Ovary (tissue), 9 donors: ENCODE data around the gene EVA1A. TPM values are rescaled to one million over a fixed set of nuclear protein-coding genes. Genes with fewer than 3 reads are reported as not detected.

ENCODE experiments used
- DNase-seq, 5 donors: peaks; one replicate each; pipeline ENCODE4 v3.0.0-alpha.2; 2019 to 2020
- H3K27ac ChIP-seq, 2 donors: fragments of 200-600 bp; one replicate each; pipeline versions ENCODE4 v1.5.1 to v1.8.0; 2019 to 2022
- H3K27me3 ChIP-seq: fragments of 200-600 bp; one replicate; pipeline ENCODE4 v1.8.0; 2022
- H3K36me3 ChIP-seq: fragments of 200-600 bp; sonication (generic); one replicate; pipeline ENCODE4 v1.5.1; 2019
- H3K4me1 ChIP-seq: one replicate; pipeline ENCODE4 v1.8.1; 2013; ENCODE audit warnings: mild to moderate bottlenecking, moderate library complexity; ENCODE audit not compliant: insufficient read depth
- H3K4me3 ChIP-seq: fragments of 200-600 bp; sonication (generic); one replicate; pipeline ENCODE4 v1.5.1; 2017
- H3K9me3 ChIP-seq, 2 donors: fragments of 200-600 bp in 1 of 2; sonication (generic) in 1 of 2; one replicate each; pipeline versions ENCODE4 v1.5.1 to v1.8.1; 2013 to 2019; ENCODE audit warnings: mild to moderate bottlenecking in 1 of 2, moderate library complexity in 1 of 2
- EP300 ChIP-seq: sonication (generic); formaldehyde crosslinking; IDR thresholded peaks from one replicate; pipeline ENCODE4 v1.6.1; 2017; ENCODE audit warnings: antibody characterized with exemption
- POLR2A ChIP-seq: fragments of 450-650 bp; IDR thresholded peaks from one replicate; pipeline ENCODE4 v1.6.1; 2017; ENCODE audit warnings: antibody characterized with exemption, mild to moderate bottlenecking, moderate library complexity
- WGBS, 3 donors: extraction: QIAGEN DNeasy Blood & Tissue Kit in 1 of 3; methylation state at CpG; one replicate each; pipeline versions ENCODE4 v1.1.5 to v1.1.7; 2013 to 2017; 5-methylcytosine and 5-hydroxymethylcytosine counted together
- intact Hi-C, 4 donors: fragments of 100-400 bp; cut with DNase I; formaldehyde crosslinking; loops; one replicate each; pipeline versions ENCODE4 v1.11.0 to v1.15.1; 2022 to 2023
- polyA plus RNA-seq, 2 donors: library from polyadenylated mRNA; stranded (reverse); fragments of 200-250 nt in 1 of 2; fragments of 350-450 nt in 1 of 2; fragmentation: Illumina TruSeq in 1 of 2; extraction: RNeasy Lipid Tissue Mini Kit (QIAGEN cat#74804) in 1 of 2; gene quantifications; one replicate each; pipeline ENCODE4 v1.2.3, GENCODE V29; 2013 to 2014
- total RNA-seq, 7 donors: library from RNA; depleted of rRNA in 2 of 7; stranded (reverse); fragments of >200 nt in 2 of 7; fragmentation: NEBNext Ultra II Directional in 3 of 7; extraction: Animal tissue kit (Norgen Biotek cat#: 25700) in 3 of 7; gene quantifications; one replicate each; pipeline versions ENCODE4 v1.1.0 to v1.2.4, GENCODE V29; 2016 to 2023
- TF ChIP-seq, protein P1 (sequence below), 3 donors: fragments of 450-650 bp in 2 of 3; fragments of 200-600 bp in 1 of 3; IDR thresholded peaks; one replicate each; pipeline versions ENCODE4 v1.5.1 to v1.8.0; 2016 to 2022; ENCODE audit warnings: antibody characterized with exemption in 3 of 3, mild to moderate bottlenecking in 1 of 3
- donor health status: DM: no; HTN: no; CAD: no; lungs with moderate emphysema.
- donor health status: DM: no; HTN: no; CAD: no.
- donor health status: Bipolar disorder and iron deficiency.
- donor health status: DM: yes; HTN: yes; CAD: no.
- donor health status: DM: no; HTN: no; CAD: no.
- donor health status: DM: yes; HTN: yes; CAD: no.

Gene EVA1A
- total and polyA plus RNA-seq, 9 donors = 0.62 to 12.2 (median 1.4) TPM

GRCh38 chr2:75564026-75564688 is 3.4 kb upstream of the EVA1A start:
- Histone ChIP-seq H3K36me3 (no peaks in the 10 kb centered on the region), H3K4me3 (no peak overlapping the region), H3K4me1 (peaks cover 6% of the 10 kb centered on the region), H3K9me3 (no peaks in the 10 kb centered on the region), H3K27me3 (no peaks in the 10 kb centered on the region), H3K27ac (no peak overlapping the region)
- WGBS, 3 donors = 90 to 95% (median 91%) methylated on average over 9 of the region's 9 CpGs
- TF ChIP-seq EP300 (no peak), POLR2A (no peak)
- TF ChIP-seq, protein P1, sequence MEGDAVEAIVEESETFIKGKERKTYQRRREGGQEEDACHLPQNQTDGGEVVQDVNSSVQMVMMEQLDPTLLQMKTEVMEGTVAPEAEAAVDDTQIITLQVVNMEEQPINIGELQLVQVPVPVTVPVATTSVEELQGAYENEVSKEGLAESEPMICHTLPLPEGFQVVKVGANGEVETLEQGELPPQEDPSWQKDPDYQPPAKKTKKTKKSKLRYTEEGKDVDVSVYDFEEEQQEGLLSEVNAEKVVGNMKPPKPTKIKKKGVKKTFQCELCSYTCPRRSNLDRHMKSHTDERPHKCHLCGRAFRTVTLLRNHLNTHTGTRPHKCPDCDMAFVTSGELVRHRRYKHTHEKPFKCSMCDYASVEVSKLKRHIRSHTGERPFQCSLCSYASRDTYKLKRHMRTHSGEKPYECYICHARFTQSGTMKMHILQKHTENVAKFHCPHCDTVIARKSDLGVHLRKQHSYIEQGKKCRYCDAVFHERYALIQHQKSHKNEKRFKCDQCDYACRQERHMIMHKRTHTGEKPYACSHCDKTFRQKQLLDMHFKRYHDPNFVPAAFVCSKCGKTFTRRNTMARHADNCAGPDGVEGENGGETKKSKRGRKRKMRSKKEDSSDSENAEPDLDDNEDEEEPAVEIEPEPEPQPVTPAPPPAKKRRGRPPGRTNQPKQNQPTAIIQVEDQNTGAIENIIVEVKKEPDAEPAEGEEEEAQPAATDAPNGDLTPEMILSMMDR (IDR thresholded peaks at IDR 0.05) = no peak
- intact Hi-C loops = no loop called here
- no peak for DNase-seq

- H3K27me3 ChIP-seq = no peaks in the 10 kb centered on the region
- H3K36me3 ChIP-seq = no peaks in the 10 kb centered on the region
- intact Hi-C loops = no loop called here
- H3K4me3 ChIP-seq = no peak overlapping the region
- H3K4me1 ChIP-seq = peaks cover 6% of the 10 kb centered on the region
- TF ChIP-seq, protein P1 (IDR thresholded peaks at IDR 0.05) = no peak
- no peak for TF ChIP-seq POLR2A
- no peak for TF ChIP-seq EP300
- WGBS, 3 donors = 89 to 94% (median 91%) methylated on average over 3 of the region's 3 CpGs
- no peak for DNase-seq
- H3K27ac ChIP-seq = no peak overlapping the region
- H3K9me3 ChIP-seq = no peaks in the 10 kb centered on the region
These were observed 2.9 kb upstream of the EVA1A start for GRCh38 chr2:75563591-75563990.

DNA sequence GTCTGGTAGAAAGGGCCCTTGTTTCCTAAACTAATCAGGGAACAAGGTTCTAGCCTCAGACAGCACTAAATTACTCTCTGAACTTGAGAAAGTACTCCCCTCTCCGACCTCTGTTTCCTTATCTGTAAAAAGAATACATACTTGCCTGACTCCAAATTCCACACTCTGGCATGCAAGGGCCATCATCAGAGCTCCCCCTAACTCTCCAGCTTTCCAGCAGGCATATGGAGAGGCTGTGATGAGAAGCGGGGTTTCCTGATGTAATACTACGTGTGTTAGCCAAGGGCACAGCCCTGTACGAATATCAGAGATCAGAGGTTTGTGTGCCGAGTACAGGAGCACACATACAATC is 1.8 kb upstream of the EVA1A start:
- 67 to 73% (median 72%) methylated on average over 5 of the region's 5 CpGs for WGBS, 3 donors
- TF ChIP-seq EP300 (no peak), POLR2A (no peak)
- TF ChIP-seq, protein P1 (IDR thresholded peaks at IDR 0.05) = no peak

DNA sequence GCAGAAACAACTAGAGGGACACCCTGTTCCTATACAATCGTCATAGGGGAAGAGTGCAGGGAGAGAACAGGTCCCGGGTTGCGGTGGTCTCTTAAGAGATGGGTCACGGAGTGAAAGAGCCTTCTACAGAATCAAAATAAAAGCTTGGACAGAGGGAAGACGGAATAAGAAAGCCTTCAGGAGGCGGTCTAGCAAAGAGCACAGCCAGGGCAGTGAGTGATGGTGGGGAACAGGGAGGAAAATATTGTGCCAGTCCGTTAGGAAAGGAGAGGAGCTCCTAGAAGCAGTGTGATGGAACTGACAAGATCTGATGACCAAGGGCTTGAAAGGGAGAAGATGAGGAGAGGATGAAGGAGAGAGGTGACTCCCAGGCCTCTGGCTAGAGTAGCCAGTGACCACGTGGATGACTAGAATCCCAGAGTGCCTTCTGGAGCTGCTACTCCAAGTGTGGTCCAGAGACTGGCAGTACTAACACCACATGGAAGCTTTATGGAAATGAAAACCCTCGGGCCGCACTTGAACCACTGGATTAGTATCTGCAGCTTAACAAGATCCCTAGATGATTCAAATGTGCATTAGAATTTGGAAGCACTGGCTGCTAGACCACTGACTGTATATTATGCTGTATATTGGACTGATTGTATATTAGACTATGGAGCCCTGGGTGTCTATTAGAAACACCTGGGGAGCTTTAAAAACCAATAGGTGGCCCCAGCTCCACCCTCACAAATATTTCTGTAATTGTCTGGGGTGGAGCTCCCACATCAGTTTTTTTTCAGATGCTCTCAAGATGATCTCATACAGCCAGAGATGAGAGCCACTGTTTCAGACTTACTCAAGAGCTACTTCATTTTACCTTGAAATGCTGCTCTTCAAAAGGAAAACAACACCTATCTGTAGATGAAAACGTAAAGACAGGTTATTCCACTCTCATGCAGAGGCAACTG is 1.1 kb upstream of the EVA1A start:
- H3K4me1 ChIP-seq = peaks cover 6% of the 10 kb centered on the region
- no peak overlapping the region for H3K4me3 ChIP-seq
- H3K9me3 ChIP-seq = no peaks in the 10 kb centered on the region
- DNase-seq = no peak
- H3K27ac ChIP-seq = no peak overlapping the region
- H3K36me3 ChIP-seq = no peaks in the 10 kb centered on the region
- H3K27me3 ChIP-seq = no peaks in the 10 kb centered on the region
- intact Hi-C loops = no loop called here
- WGBS, 3 donors = 62 to 66% (median 63%) methylated on average over 11 of the region's 11 CpGs
- TF ChIP-seq, protein P1 (IDR thresholded peaks at IDR 0.05) = no peak
- no peak for TF ChIP-seq EP300
- no peak for TF ChIP-seq POLR2A

More for the DNA sequence above, 1.8 kb upstream of the EVA1A start:
- H3K4me1 ChIP-seq = peaks cover 6% of the 10 kb centered on the region
- H3K27ac ChIP-seq = no peak overlapping the region
- no peaks in the 10 kb centered on the region for H3K36me3 ChIP-seq
- H3K4me3 ChIP-seq = no peak overlapping the region
- no peaks in the 10 kb centered on the region for H3K27me3 ChIP-seq
- intact Hi-C loops = no loop called here
- no peaks in the 10 kb centered on the region for H3K9me3 ChIP-seq
- no peak for DNase-seq
